Adrenal gland (tissue), 12 donors: ENCODE measurements around the gene E2F1. TPM values are rescaled to one million over a fixed set of nuclear protein-coding genes. Genes with fewer than 3 reads are reported as not detected.

ENCODE experiments used
- DNase-seq, 7 donors: peaks; one replicate each; pipeline ENCODE4 v3.0.0-alpha.2; 2019 to 2020
- H3K27ac ChIP-seq, 5 donors: fragments of 200-600 bp; sonication (generic) in 4 of 5; 1 replicate in 3 of 5; 2 replicates in 2 of 5; pipeline versions ENCODE4 v1.5.1 to v1.8.0; 2016 to 2020; ENCODE audit warnings: mild to moderate bottlenecking in 1 of 5
- H3K27me3 ChIP-seq: fragments of 200-600 bp; 2 replicates; pipeline ENCODE4 v1.8.0; 2021
- H3K36me3 ChIP-seq, 2 donors: fragments of 200-600 bp; replicated peaks in 1 of 2; 1 replicate in 1 of 2; 2 replicates in 1 of 2; pipeline versions ENCODE4 v1.5.1 to v1.8.0; 2018 to 2022
- H3K4me1 ChIP-seq, 2 donors: fragments of 200-600 bp; replicated peaks in 1 of 2; 1 replicate in 1 of 2; 2 replicates in 1 of 2; pipeline versions ENCODE4 v1.5.1 to v1.8.0; 2018 to 2021
- H3K4me3 ChIP-seq, 4 donors: fragments of 200-600 bp; sonication (generic) in 3 of 4; one replicate each; pipeline ENCODE4 v1.5.1; 2016 to 2018
- H3K9me3 ChIP-seq, 3 donors: fragments of 200-600 bp; sonication (generic) in 1 of 3; replicated peaks in 1 of 3; 1 replicate in 2 of 3; 2 replicates in 1 of 3; pipeline versions ENCODE4 v1.5.1 to v1.8.0; 2016 to 2021
- CTCF ChIP-seq, 6 experiments: fragments of 450-650 bp in 4 of 6; fragments of 200-600 bp in 2 of 6; sonication (generic) in 1 of 6; IDR thresholded peaks; 1 replicate in 5 of 6; 2 replicates in 1 of 6; pipeline versions ENCODE4 v1.5.1 to v1.8.0; 2016 to 2021; ENCODE audit warnings: antibody characterized with exemption in 6 of 6, mild to moderate bottlenecking in 2 of 6, moderate library complexity in 1 of 6
- POLR2A ChIP-seq, 2 donors: fragments of 450-650 bp; IDR thresholded peaks; one replicate each; pipeline ENCODE4 v1.6.1; 2017; ENCODE audit warnings: antibody characterized with exemption in 2 of 2, mild to moderate bottlenecking in 2 of 2, moderate library complexity in 1 of 2
- WGBS, 4 donors: extraction: QIAGEN DNeasy Blood & Tissue Kit in 2 of 4; methylation state at CpG; one replicate each; pipeline versions ENCODE4 v1.1.5 to v1.1.7; 2013 to 2017; 5-methylcytosine and 5-hydroxymethylcytosine counted together
- intact Hi-C, 2 donors: fragments of 100-400 bp; cut with DNase I; formaldehyde crosslinking; loops; one replicate each; pipeline versions ENCODE4 v1.14.1 to v1.15.0; 2022 to 2023
- polyA plus RNA-seq, 3 donors: library from polyadenylated mRNA; stranded (reverse); fragments of 200-250 nt in 2 of 3; fragments of 350-450 nt in 1 of 3; fragmentation: Illumina TruSeq in 1 of 3; extraction: RNeasy Lipid Tissue Mini Kit (QIAGEN cat#74804) in 1 of 3; gene quantifications; one replicate each; pipeline ENCODE4 v1.2.3, GENCODE V29; 2013 to 2014
- total RNA-seq, 9 donors: library from RNA; depleted of rRNA in 4 of 9; stranded (reverse); fragments of >200 nt in 4 of 9; fragments of 120-200 nt in 1 of 9; fragmentation: NEBNext Ultra II Directional in 1 of 9; extraction: Animal tissue kit (Norgen Biotek cat#: 25700) in 1 of 9; gene quantifications; one replicate each; pipeline versions ENCODE4 v1.1.0 to v1.2.4, GENCODE V29; 2013 to 2023
- donor health status: healthy with polysubstance abuse.
- donor health status: Bipolar disorder and iron deficiency.
- donor health status: DM: yes; HTN: yes; CAD: no.
- donor health status: DM: no; HTN: no; CAD: no.
- donor health status: DM: no; HTN: no; CAD: no.
- donor health status: DM: yes; HTN: yes; CAD: no.

E2F1 gene
- total and polyA plus RNA-seq, 12 donors: 3.0 to 15.7 (median 5.7) TPM

- Histone ChIP-seq H3K27me3 (no peaks in the 10 kb centered on the region), H3K27ac (no peak overlapping the region), H3K9me3 (no peaks in the 10 kb centered on the region), H3K4me1 (no peaks in the 10 kb centered on the region), H3K4me3 (no peak overlapping the region), H3K36me3 (peaks cover 0 to 35% of the 10 kb centered on the region in 2 donors)
- intact Hi-C loops: loop anchor here in 1 of 2 donors (5.0 kb wide), 1 partner anchor 193 kb away; no protein-coding TSS in a partner anchor
- no peak for TF ChIP-seq POLR2A (IDR thresholded peaks at IDR 0.05)
- no peak for TF ChIP-seq CTCF (IDR thresholded peaks at IDR 0.05)
- 72 to 90% (median 86%) methylated on average over 3 to 4 of the region's 4 CpGs for WGBS, 4 donors
- DNase-seq: no peak
Observed at GRCh38 chr20:33645072-33645358, 41.2 kb downstream of the E2F1 start.

GRCh38 chr20:33644313-33645071 lies 41.7 kb downstream of the E2F1 start:
- intact Hi-C loops: loop anchor here in 1 of 2 donors (5.0 kb wide), 1 partner anchor 192 kb away; no protein-coding TSS in a partner anchor

GRCh38 chr20:33640287-33640686 lies 45.9 kb downstream of the E2F1 start:
- no peaks in the 10 kb centered on the region for H3K9me3 ChIP-seq
- no peaks in the 10 kb centered on the region for H3K27me3 ChIP-seq
- TF ChIP-seq CTCF (IDR thresholded peaks at IDR 0.05) (no peak), POLR2A (IDR thresholded peaks at IDR 0.05) (no peak)
- DNase-seq: peak in 1 of 7 donors; percentile 35
- H3K4me1 ChIP-seq: no peaks in the 10 kb centered on the region
- intact Hi-C loops: no loop called here
- H3K4me3 ChIP-seq: no peak overlapping the region
- H3K27ac ChIP-seq: no peak overlapping the region
- peaks cover 0 to 42% of the 10 kb centered on the region in 2 donors for H3K36me3 ChIP-seq
- 84 to 92% (median 88%) methylated on average over 12 to 13 of the region's 13 CpGs for WGBS, 4 donors

More at GRCh38 chr20:33644313-33645071, 41.7 kb downstream of the E2F1 start:
- H3K4me1 ChIP-seq: no peaks in the 10 kb centered on the region
- no peaks in the 10 kb centered on the region for H3K27me3 ChIP-seq
- H3K4me3 ChIP-seq: no peak overlapping the region
- no peak for TF ChIP-seq POLR2A (IDR thresholded peaks at IDR 0.05)
- TF ChIP-seq CTCF (IDR thresholded peaks at IDR 0.05): no peak
- peaks cover 0 to 38% of the 10 kb centered on the region in 2 donors for H3K36me3 ChIP-seq
- H3K9me3 ChIP-seq: no peaks in the 10 kb centered on the region
- peak in 1 of 7 donors; percentile 46 for DNase-seq
- no peak overlapping the region for H3K27ac ChIP-seq
- 83 to 94% (median 92%) methylated on average over 9 to 28 of the region's 28 CpGs for whole genome bisulfite sequencing, 4 donors

- Histone ChIP-seq H3K9me3 (no peaks in the 10 kb centered on the region), H3K36me3 (peaks cover 0 to 20% of the 10 kb centered on the region in 2 donors), H3K27me3 (no peaks in the 10 kb centered on the region), H3K4me1 (no peaks in the 10 kb centered on the region), H3K27ac (no peak overlapping the region), H3K4me3 (no peak overlapping the region)
- 81 to 100% (median 96%) methylated on average over 1 of the region's 1 CpG for WGBS, 4 donors
- DNase-seq: no peak
- intact Hi-C loops: no loop called here
- TF ChIP-seq POLR2A (IDR thresholded peaks at IDR 0.05) (no peak), CTCF (IDR thresholded peaks at IDR 0.05) (no peak)
Observed at GRCh38 chr20:33636776-33637175, 49.4 kb downstream of the E2F1 start.
